SU-DHL-6 (cell line): Measurements from ENCODE around the gene INSC.

Experiments
- CTCF ChIP-seq: fragments of 200-600 bp; sonication (generic); IDR thresholded peaks from one replicate; pipeline ENCODE4 v1.5.1; 2017; ENCODE audit warnings: antibody characterized with exemption, mild to moderate bottlenecking, low read length, moderate library complexity; ENCODE audit not compliant: insufficient read depth, poor library complexity, severe bottlenecking
- EZH2phosphoT487 ChIP-seq: fragments of 200-600 bp; sonication (generic), shearing (Covaris generic); conservative IDR thresholded peaks from 2 replicates; pipeline ENCODE4 v1.6.1; 2018; ENCODE audit warnings: mild to moderate bottlenecking, antibody characterized with exemption, low read length, moderate library complexity, mixed read lengths

DNA sequence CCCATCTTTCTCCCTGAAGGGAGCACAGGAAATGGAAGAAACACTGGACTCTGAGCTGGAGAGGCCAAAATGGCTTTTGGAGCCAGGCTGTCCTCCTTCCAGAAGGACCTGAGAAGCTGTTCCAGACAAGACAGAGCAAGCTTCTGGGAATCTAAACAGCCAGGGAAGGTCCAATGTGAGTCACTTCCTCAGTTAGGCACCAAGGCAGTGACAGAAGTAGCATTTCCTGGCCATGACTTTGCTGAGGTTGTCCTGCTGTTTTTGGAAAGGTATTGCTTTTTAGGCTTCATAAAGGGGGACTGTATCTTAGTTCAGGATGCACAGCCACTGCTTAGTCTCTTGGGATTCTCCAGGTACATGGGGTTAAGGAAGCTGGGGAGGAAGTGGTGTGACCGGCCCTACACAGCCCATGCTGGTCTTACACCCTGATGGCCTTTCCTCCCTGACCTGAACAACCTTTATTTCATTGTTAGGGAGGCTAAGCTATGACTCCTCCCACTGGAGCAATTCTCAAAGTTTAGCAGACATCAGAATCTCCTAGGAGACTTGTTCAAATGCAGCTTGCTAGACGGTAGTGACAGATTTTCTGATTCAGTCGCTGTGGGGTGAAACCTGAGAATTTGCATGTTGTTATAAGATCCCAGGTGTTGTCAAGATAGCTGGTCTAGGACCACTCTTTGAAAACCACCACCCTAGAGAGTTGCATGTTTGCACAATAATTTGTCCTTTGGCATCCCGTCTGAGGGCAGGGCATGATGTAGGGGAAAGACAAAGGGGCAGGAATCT is 6.8 kb upstream of the INSC start:
- no peak for TF ChIP-seq CTCF
- no peak for TF ChIP-seq EZH2phosphoT487
